WI38 (cell line): ENCODE data around the gene CFAP157.
"Not testable (repeated sequence)": the region's sequence is repeated elsewhere in the genome, so short reads cannot be mapped to it uniquely, and the experiment has no call there.

Source experiments
- H3K4me3 ChIP-seq: 2 replicates; pipeline ENCODE4 v1.5.1; 2011; ENCODE audit warnings: low read depth, mild to moderate bottlenecking, control low read depth, low read length
- TF ChIP-seq, protein P1 (sequence below): IDR thresholded peaks from 2 replicates; pipeline ENCODE4 v1.5.1; 2012; ENCODE audit warnings: low read depth, mild to moderate bottlenecking, control low read depth, low read length

CFAP157 gene

DNA sequence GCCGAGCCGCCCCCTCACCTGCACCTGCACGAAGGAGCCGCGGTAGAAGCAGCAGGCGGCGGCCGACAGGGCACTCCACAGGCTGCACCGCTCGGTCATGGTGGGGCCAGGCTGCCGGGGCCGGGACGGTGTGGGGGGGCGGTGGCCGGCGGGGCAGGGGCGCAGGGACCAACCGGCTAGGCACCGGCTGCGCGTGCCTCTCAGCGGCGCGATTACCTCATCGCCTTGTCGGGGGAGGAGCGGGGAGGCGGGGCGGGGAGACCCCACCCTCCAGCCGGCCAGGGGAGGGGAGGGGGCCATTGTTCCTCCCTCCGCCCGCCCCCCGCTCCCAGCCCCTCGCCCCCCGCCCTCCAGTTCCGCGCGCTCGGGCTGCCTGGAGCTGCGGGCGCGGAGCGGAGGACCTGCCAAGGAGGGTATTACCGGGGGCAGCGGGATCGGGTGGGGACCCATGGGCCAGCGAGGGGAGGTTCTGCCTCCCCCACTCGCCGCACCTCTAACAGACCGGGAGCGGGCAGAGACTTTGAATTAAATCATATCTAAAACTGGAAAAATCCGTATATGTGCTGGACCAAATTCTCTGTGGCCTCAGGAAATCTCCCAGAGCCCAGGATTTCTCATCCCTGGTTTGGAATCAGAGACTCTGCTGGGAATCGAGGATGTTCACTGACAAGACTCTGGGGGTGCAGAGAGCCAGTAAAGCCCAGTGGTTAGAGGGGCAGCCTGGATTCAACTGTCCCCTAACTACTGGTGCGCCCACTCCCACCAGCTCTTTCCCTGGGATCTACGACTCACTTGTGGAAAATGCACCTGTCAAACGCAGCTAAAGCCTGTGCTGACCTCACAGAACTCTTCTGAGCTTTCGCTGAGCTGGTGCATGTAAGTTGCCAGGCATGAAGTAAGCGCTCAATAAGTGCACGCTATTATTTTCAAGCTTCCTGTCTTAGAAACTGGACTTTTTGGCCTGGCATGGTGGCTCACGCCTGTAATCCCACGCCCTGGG lies 48.6 kb downstream of the CFAP157 start:
- no peak overlapping the region for H3K4me3 ChIP-seq

DNA sequence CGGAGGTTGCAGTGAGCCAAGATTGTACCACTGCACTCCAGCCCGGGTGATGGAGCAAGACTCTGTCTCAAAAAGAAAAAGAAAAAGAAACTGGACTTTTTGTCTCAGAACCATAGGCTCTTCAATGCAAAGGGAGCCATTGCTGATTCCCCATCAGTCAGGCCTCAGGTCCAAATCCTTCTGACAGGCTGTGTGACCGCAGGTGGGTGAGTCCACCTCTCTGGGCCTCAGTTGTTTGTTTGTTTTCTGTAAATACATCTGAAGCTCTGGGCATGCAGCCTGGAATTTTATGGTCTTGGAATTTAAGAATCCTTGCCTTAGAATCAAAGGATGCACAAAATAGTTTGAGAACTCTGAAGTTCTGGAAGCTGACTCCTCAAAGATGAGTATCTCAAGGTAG lies 49.4 kb downstream of the CFAP157 start:
- no peak overlapping the region for H3K4me3 ChIP-seq
- TF ChIP-seq, protein P1, sequence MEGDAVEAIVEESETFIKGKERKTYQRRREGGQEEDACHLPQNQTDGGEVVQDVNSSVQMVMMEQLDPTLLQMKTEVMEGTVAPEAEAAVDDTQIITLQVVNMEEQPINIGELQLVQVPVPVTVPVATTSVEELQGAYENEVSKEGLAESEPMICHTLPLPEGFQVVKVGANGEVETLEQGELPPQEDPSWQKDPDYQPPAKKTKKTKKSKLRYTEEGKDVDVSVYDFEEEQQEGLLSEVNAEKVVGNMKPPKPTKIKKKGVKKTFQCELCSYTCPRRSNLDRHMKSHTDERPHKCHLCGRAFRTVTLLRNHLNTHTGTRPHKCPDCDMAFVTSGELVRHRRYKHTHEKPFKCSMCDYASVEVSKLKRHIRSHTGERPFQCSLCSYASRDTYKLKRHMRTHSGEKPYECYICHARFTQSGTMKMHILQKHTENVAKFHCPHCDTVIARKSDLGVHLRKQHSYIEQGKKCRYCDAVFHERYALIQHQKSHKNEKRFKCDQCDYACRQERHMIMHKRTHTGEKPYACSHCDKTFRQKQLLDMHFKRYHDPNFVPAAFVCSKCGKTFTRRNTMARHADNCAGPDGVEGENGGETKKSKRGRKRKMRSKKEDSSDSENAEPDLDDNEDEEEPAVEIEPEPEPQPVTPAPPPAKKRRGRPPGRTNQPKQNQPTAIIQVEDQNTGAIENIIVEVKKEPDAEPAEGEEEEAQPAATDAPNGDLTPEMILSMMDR: no peak

More for the DNA sequence above, 48.6 kb downstream of the CFAP157 start:
- TF ChIP-seq, protein P1: no peak

DNA sequence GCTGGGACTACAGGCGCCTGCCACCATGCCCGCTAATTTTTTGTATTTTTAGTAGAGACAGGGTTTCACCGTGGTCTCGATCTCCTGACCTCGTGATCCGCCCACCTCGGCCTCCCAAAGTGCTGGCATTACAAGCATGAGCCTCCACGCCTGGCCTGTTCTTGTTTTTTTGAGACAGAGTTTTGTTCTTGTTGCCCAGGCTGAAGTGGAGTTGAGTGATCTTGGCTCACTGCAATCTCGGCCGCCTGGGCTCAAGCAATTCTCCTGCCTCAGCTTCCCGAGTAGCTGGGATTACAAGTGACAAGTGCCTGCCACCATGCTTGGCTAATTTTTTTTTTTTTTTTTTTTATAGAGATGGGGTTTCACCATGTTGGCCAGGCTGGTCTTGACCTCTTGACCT lies 50.0 kb downstream of the CFAP157 start:
- H3K4me3 ChIP-seq: not testable (repeated sequence)

DNA sequence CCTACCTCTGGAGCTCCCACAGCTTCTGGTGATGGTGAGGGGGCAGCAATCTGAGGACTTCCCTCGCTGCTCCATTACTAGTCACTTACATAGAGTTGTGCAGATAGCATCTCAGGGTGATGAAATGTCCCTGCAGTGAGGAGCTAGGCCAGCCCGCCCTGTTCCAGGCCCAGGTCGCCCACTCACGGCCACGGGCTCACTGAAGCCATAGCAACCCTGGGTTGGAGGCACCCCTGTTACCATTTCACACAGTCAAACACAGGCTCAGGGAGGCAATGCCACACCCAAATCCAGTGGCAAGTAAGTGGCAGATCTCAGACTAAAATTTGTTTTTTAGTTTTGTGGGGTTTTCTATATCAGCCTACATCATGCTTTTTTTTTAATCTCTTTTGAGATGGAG lies 52.1 kb downstream of the CFAP157 start:
- H3K4me3 ChIP-seq: no peak overlapping the region
- TF ChIP-seq, protein P1: no peak

DNA sequence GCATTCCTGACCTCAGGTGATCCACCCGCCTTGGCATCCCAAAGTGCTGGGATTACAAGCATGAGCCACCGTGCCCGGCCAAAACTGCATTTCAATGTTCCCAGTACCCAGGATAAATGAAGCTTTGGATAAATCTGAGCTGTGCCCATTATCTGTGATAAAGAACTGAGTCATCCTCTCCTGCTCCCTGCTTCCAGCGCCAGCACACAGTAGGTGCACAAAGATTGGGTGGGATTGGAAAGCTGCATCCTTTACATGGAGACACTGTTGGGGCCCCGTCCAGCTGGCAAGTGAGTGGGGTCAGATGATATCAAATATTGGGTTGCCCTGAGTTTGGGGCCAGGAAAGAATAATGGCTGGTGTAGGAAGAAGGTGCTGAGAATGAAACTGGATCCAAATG lies 54.3 kb downstream of the CFAP157 start:
- TF ChIP-seq, protein P1: no peak
- H3K4me3 ChIP-seq: no peak overlapping the region

DNA sequence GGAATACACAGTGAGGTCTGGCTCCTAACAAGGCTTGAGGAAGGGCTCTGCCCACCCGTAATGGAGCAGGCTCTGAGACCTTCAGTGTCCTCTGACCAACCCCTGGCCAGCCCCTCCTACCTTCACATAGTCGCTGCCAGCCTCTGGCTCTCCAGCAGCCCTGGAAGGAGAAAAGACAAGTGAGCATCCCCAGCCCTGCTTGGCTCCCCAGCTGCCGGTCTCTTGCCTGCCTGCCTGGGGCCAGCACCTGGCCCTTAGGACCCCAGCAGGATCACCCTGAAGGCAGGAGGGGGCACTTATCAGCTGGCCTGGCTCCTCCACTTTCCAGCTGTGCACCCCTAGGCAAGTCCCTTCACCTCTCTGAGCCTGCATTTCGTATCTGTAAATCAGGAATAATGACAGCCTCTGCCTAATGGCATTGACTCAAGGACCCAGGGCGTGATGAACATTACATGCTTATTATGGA lies 54.7 kb downstream of the CFAP157 start:
- TF ChIP-seq, protein P1: no peak
- H3K4me3 ChIP-seq: no peak overlapping the region

DNA sequence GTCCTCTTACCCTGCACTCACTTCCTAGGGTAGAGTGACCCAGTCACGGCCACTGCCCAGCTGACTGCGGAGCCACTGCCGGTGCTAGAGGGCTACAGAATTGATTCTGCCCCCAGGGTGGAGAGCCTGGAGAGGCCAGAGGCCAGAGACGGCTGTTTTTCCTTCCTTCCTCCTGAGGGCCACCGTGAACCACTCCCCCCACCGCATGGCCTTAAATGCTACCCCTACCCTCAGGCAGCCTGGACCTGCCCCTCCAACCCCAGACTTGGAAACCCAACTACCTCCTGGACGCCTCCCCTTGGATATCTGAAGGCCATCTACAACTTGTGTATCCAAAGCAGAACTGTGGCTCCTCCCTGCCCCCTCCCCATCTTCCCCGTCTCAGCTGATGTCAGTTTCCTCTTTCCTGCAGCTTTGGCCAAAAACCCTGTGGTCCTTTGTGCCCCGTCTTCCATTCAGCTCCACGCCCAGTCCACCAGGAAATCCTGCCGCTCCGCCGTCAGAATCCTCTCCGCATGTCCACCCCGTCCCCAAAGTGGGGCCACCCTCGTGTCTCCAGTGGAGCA lies 55.4 kb downstream of the CFAP157 start:
- TF ChIP-seq, protein P1: no peak
- H3K4me3 ChIP-seq: no peak overlapping the region
